GM23338 (cell line): ENCODE data around the gene ARL14. TPM values are rescaled to one million over a fixed set of nuclear protein-coding genes. Genes with fewer than 3 reads are reported as not detected.

ENCODE experiments used
- ATAC-seq: fragments of 200-7000 bp; cut with Tn5 transposase; 3 replicates; pipeline ENCODE4 v1.9.1; 2020
- DNase-seq: peaks from one replicate; pipeline ENCODE4 v3.0.0-alpha.2; 2015; ENCODE audit warnings: low spot score
- H2AFZ ChIP-seq: fragments of 200-600 bp; sonication (generic); 2 replicates; pipeline ENCODE4 v1.8.0; 2016; ENCODE audit warnings: antibody characterized with exemption, mild to moderate bottlenecking, moderate library complexity
- H3F3A ChIP-seq: fragments of 200-600 bp; sonication (generic); replicated peaks from 2 replicates; pipeline ENCODE4 v1.8.0; 2017; ENCODE audit warnings: antibody characterized with exemption, mixed run types, low read depth
- H3K27ac ChIP-seq: fragments of 200-600 bp; sonication (generic); 2 replicates; pipeline ENCODE4 v1.6.1; 2016; ENCODE audit warnings: low read depth
- H3K27me3 ChIP-seq: fragments of 200-600 bp; sonication (generic); 2 replicates; pipeline ENCODE4 v1.8.0; 2016; ENCODE audit warnings: mild to moderate bottlenecking, mixed run types, moderate library complexity; ENCODE audit not compliant: insufficient read depth
- H3K36me3 ChIP-seq: fragments of 200-600 bp; sonication (generic); 2 replicates; pipeline ENCODE4 v1.8.0; 2016; ENCODE audit warnings: mild to moderate bottlenecking; ENCODE audit not compliant: insufficient read depth
- H3K4me1 ChIP-seq: fragments of 200-600 bp; sonication (generic); 2 replicates; pipeline ENCODE4 v1.8.0; 2016; ENCODE audit warnings: mild to moderate bottlenecking, moderate library complexity; ENCODE audit not compliant: insufficient read depth
- H3K4me2 ChIP-seq: fragments of 200-600 bp; sonication (generic); 2 replicates; pipeline ENCODE4 v1.7.1; 2017; ENCODE audit warnings: mixed run types
- H3K4me3 ChIP-seq: fragments of 200-600 bp; sonication (generic); 2 replicates; pipeline ENCODE4 v1.6.1; 2016; ENCODE audit warnings: mixed run types
- H3K79me2 ChIP-seq: fragments of 200-600 bp; sonication (generic); replicated peaks from 2 replicates; pipeline ENCODE4 v1.8.0; 2017; ENCODE audit warnings: mild to moderate bottlenecking; ENCODE audit not compliant: insufficient read depth
- H3K9me2 ChIP-seq: fragments of 200-600 bp; sonication (generic); 2 replicates; pipeline ENCODE4 v1.8.0; 2017; ENCODE audit not compliant: insufficient read depth
- H4K20me1 ChIP-seq: fragments of 200-600 bp; sonication (generic); replicated peaks from 2 replicates; pipeline ENCODE4 v1.8.0; 2017; ENCODE audit warnings: mild to moderate bottlenecking; ENCODE audit not compliant: insufficient read depth
- H3K27ac Mint-ChIP-seq: 2 replicates; pipeline ENCODE4 v1.8.0; 2020; ENCODE audit warnings: inconsistent platforms, mild to moderate bottlenecking, moderate library complexity, mixed read lengths
- H3K27me3 Mint-ChIP-seq: 3 replicates; pipeline ENCODE4 v1.8.0; 2022; ENCODE audit warnings: low read depth, mild to moderate bottlenecking, moderate library complexity, mixed read lengths, inconsistent platforms; ENCODE audit not compliant: insufficient read depth, poor library complexity
- H3K36me3 Mint-ChIP-seq: 3 replicates; pipeline ENCODE4 v1.8.0; 2021; ENCODE audit warnings: low read depth, mild to moderate bottlenecking, inconsistent platforms, moderate library complexity, mixed read lengths
- H3K4me1 Mint-ChIP-seq: 3 replicates; pipeline ENCODE4 v1.8.0; 2020; ENCODE audit warnings: mild to moderate bottlenecking, inconsistent platforms, mixed read lengths
- H3K4me3 Mint-ChIP-seq: 3 replicates; pipeline ENCODE4 v1.8.0; 2021; ENCODE audit warnings: moderate library complexity, mild to moderate bottlenecking, inconsistent platforms, mixed read lengths
- H3K9me3 Mint-ChIP-seq: 3 replicates; pipeline ENCODE4 v1.8.0; 2020; ENCODE audit warnings: moderate library complexity, mild to moderate bottlenecking, inconsistent platforms, mixed read lengths
- CREB1 ChIP-seq: fragments of 250-450 bp; sonication (Bioruptor Pico); IDR thresholded peaks from 2 replicates; pipeline ENCODE4 v1.5.0; 2020; ENCODE audit warnings: low read depth, mild to moderate bottlenecking, moderate library complexity
- EZH2 ChIP-seq: fragments of 200-600 bp; sonication (generic); IDR thresholded peaks from one replicate; pipeline ENCODE4 v1.8.0; 2017; ENCODE audit warnings: antibody characterized with exemption, mild to moderate bottlenecking, low read depth; ENCODE audit not compliant: unreplicated experiment
- EZH2phosphoT487 ChIP-seq: fragments of 200-600 bp; sonication (generic); IDR thresholded peaks from one replicate; pipeline ENCODE4 v1.8.1; 2018; ENCODE audit warnings: antibody characterized with exemption; ENCODE audit not compliant: unreplicated experiment
- JUNB ChIP-seq: IDR thresholded peaks from one replicate; pipeline ENCODE4 v1.6.1; 2016; ENCODE audit warnings: antibody characterized with exemption; ENCODE audit not compliant: unreplicated experiment
- NANOG ChIP-seq: IDR thresholded peaks from 2 replicates; pipeline ENCODE4 v1.6.1; 2016; ENCODE audit warnings: antibody characterized with exemption, borderline replicate concordance
- POLR2AphosphoS5 ChIP-seq: IDR thresholded peaks from 2 replicates; pipeline ENCODE4 v1.6.1; 2016; ENCODE audit warnings: antibody characterized with exemption, low read depth
- STAT1 ChIP-seq: IDR thresholded peaks from one replicate; pipeline ENCODE4 v1.6.1; 2016; ENCODE audit warnings: antibody characterized with exemption; ENCODE audit not compliant: unreplicated experiment
- ZNF114 ChIP-seq: fragments of 250-450 bp; sonication (Bioruptor Pico); IDR thresholded peaks from 2 replicates; pipeline ENCODE4 v1.5.0; 2020; ENCODE audit warnings: mild to moderate bottlenecking, moderate library complexity
- ZNF331 ChIP-seq: fragments of 250-450 bp; sonication (Bioruptor Pico); IDR thresholded peaks from 2 replicates; pipeline ENCODE4 v1.5.0; 2020; ENCODE audit warnings: low read depth, mild to moderate bottlenecking, moderate library complexity
- polyA plus RNA-seq: library from polyadenylated mRNA; unstranded; fragments of >200 nt; fragmentation: Nextera tagmentation; extraction: Ambion mirVana; gene quantifications from 2 replicates; pipeline ENCODE4 v1.2.1, GENCODE V29; 2016
- total RNA-seq: library from RNA; depleted of rRNA; stranded (reverse); fragments of >200 nt; shearing (Covaris generic); gene quantifications from 2 replicates; pipeline ENCODE4 v1.2.3, GENCODE V29; 2014
- TF ChIP-seq, protein P1 (sequence below), 2 experiments: fragments of 200-600 bp in 1 of 2; sonication (generic) in 1 of 2; conservative IDR thresholded peaks; 2 replicates each; pipeline versions ENCODE4 v1.5.1 to v1.6.1; 2016 to 2017; ENCODE audit warnings: antibody characterized with exemption in 2 of 2, low read depth in 2 of 2, mild to moderate bottlenecking in 2 of 2, moderate library complexity in 1 of 2
- TF ChIP-seq, protein P2 (sequence below): IDR thresholded peaks from 2 replicates; pipeline ENCODE4 v1.6.1; 2016; ENCODE audit warnings: antibody characterized with exemption
- TF ChIP-seq, protein P3 (sequence below): IDR thresholded peaks from one replicate; pipeline ENCODE4 v1.6.1; 2018; ENCODE audit warnings: antibody characterized with exemption; ENCODE audit not compliant: unreplicated experiment
- TF ChIP-seq, protein P4 (sequence below): fragments of 250-450 bp; sonication (Bioruptor Pico); IDR thresholded peaks from 2 replicates; pipeline ENCODE4 v1.5.0; 2020; ENCODE audit warnings: mild to moderate bottlenecking, moderate library complexity

The ARL14 gene
- total and polyA plus RNA-seq, 2 experiments from 2014 or later: not detected

DNA sequence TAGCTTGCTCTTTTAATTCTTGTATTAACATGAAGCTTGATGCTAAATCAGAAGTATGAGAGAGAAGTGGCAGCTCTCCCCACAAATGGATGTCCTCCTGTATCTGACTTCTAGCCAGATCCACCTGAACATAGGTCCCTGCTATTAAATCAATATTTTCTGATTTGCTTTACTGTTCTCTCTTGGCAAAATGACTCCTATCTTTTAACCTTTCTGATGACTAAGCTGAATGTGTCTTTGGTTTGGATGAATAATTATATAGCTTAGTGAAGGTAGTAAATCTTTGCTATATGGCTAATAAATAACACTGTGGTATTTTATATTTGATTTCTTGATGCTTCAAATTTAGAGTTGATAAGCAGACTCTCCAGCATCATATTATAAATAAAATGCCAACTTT, 28.3 kb upstream of the ARL14 start:
- H3K9me3 Mint-ChIP-seq: peaks cover 6% of the 10 kb centered on the region
- ATAC-seq (no peak), DNase-seq (no peak)
- Histone ChIP-seq H2AFZ (no peak overlapping the region), H3K4me2 (no peak overlapping the region), H3K4me3 (no peak overlapping the region), H3K27me3 (no peaks in the 10 kb centered on the region), H3K4me1 (no peaks in the 10 kb centered on the region), H3K27ac (no peak overlapping the region), H3K79me2 (no peaks in the 10 kb centered on the region), H3F3A (no peaks in the 10 kb centered on the region), H3K36me3 (no peaks in the 10 kb centered on the region), H3K9me2 (no peaks in the 10 kb centered on the region), H4K20me1 (no peaks in the 10 kb centered on the region)
- H3K4me3 Mint-ChIP-seq: no peak overlapping the region
- H3K36me3 Mint-ChIP-seq: peaks cover 5% of the 10 kb centered on the region; the same call in 1 of the 3 replicates
- H3K27me3 Mint-ChIP-seq: peaks cover 3% of the 10 kb centered on the region
- H3K27ac Mint-ChIP-seq: no peak overlapping the region
- TF ChIP-seq EZH2 (no peak), CREB1 (CRISPR knock-in tag) (no peak), POLR2AphosphoS5 (no peak), ZNF114 (CRISPR knock-in tag) (no peak), ZNF331 (CRISPR knock-in tag) (no peak), STAT1 (no peak), NANOG (no peak), JUNB (no peak), EZH2phosphoT487 (no peak)
- TF ChIP-seq, protein P1, sequence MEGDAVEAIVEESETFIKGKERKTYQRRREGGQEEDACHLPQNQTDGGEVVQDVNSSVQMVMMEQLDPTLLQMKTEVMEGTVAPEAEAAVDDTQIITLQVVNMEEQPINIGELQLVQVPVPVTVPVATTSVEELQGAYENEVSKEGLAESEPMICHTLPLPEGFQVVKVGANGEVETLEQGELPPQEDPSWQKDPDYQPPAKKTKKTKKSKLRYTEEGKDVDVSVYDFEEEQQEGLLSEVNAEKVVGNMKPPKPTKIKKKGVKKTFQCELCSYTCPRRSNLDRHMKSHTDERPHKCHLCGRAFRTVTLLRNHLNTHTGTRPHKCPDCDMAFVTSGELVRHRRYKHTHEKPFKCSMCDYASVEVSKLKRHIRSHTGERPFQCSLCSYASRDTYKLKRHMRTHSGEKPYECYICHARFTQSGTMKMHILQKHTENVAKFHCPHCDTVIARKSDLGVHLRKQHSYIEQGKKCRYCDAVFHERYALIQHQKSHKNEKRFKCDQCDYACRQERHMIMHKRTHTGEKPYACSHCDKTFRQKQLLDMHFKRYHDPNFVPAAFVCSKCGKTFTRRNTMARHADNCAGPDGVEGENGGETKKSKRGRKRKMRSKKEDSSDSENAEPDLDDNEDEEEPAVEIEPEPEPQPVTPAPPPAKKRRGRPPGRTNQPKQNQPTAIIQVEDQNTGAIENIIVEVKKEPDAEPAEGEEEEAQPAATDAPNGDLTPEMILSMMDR (conservative IDR thresholded peaks at IDR 0.05; ENCODE audit: low read depth in 2 of 2): no peak
- TF ChIP-seq, protein P2, sequence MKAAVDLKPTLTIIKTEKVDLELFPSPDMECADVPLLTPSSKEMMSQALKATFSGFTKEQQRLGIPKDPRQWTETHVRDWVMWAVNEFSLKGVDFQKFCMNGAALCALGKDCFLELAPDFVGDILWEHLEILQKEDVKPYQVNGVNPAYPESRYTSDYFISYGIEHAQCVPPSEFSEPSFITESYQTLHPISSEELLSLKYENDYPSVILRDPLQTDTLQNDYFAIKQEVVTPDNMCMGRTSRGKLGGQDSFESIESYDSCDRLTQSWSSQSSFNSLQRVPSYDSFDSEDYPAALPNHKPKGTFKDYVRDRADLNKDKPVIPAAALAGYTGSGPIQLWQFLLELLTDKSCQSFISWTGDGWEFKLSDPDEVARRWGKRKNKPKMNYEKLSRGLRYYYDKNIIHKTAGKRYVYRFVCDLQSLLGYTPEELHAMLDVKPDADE: no peak
- TF ChIP-seq, protein P3, sequence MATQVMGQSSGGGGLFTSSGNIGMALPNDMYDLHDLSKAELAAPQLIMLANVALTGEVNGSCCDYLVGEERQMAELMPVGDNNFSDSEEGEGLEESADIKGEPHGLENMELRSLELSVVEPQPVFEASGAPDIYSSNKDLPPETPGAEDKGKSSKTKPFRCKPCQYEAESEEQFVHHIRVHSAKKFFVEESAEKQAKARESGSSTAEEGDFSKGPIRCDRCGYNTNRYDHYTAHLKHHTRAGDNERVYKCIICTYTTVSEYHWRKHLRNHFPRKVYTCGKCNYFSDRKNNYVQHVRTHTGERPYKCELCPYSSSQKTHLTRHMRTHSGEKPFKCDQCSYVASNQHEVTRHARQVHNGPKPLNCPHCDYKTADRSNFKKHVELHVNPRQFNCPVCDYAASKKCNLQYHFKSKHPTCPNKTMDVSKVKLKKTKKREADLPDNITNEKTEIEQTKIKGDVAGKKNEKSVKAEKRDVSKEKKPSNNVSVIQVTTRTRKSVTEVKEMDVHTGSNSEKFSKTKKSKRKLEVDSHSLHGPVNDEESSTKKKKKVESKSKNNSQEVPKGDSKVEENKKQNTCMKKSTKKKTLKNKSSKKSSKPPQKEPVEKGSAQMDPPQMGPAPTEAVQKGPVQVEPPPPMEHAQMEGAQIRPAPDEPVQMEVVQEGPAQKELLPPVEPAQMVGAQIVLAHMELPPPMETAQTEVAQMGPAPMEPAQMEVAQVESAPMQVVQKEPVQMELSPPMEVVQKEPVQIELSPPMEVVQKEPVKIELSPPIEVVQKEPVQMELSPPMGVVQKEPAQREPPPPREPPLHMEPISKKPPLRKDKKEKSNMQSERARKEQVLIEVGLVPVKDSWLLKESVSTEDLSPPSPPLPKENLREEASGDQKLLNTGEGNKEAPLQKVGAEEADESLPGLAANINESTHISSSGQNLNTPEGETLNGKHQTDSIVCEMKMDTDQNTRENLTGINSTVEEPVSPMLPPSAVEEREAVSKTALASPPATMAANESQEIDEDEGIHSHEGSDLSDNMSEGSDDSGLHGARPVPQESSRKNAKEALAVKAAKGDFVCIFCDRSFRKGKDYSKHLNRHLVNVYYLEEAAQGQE: no peak
- TF ChIP-seq, protein P4, sequence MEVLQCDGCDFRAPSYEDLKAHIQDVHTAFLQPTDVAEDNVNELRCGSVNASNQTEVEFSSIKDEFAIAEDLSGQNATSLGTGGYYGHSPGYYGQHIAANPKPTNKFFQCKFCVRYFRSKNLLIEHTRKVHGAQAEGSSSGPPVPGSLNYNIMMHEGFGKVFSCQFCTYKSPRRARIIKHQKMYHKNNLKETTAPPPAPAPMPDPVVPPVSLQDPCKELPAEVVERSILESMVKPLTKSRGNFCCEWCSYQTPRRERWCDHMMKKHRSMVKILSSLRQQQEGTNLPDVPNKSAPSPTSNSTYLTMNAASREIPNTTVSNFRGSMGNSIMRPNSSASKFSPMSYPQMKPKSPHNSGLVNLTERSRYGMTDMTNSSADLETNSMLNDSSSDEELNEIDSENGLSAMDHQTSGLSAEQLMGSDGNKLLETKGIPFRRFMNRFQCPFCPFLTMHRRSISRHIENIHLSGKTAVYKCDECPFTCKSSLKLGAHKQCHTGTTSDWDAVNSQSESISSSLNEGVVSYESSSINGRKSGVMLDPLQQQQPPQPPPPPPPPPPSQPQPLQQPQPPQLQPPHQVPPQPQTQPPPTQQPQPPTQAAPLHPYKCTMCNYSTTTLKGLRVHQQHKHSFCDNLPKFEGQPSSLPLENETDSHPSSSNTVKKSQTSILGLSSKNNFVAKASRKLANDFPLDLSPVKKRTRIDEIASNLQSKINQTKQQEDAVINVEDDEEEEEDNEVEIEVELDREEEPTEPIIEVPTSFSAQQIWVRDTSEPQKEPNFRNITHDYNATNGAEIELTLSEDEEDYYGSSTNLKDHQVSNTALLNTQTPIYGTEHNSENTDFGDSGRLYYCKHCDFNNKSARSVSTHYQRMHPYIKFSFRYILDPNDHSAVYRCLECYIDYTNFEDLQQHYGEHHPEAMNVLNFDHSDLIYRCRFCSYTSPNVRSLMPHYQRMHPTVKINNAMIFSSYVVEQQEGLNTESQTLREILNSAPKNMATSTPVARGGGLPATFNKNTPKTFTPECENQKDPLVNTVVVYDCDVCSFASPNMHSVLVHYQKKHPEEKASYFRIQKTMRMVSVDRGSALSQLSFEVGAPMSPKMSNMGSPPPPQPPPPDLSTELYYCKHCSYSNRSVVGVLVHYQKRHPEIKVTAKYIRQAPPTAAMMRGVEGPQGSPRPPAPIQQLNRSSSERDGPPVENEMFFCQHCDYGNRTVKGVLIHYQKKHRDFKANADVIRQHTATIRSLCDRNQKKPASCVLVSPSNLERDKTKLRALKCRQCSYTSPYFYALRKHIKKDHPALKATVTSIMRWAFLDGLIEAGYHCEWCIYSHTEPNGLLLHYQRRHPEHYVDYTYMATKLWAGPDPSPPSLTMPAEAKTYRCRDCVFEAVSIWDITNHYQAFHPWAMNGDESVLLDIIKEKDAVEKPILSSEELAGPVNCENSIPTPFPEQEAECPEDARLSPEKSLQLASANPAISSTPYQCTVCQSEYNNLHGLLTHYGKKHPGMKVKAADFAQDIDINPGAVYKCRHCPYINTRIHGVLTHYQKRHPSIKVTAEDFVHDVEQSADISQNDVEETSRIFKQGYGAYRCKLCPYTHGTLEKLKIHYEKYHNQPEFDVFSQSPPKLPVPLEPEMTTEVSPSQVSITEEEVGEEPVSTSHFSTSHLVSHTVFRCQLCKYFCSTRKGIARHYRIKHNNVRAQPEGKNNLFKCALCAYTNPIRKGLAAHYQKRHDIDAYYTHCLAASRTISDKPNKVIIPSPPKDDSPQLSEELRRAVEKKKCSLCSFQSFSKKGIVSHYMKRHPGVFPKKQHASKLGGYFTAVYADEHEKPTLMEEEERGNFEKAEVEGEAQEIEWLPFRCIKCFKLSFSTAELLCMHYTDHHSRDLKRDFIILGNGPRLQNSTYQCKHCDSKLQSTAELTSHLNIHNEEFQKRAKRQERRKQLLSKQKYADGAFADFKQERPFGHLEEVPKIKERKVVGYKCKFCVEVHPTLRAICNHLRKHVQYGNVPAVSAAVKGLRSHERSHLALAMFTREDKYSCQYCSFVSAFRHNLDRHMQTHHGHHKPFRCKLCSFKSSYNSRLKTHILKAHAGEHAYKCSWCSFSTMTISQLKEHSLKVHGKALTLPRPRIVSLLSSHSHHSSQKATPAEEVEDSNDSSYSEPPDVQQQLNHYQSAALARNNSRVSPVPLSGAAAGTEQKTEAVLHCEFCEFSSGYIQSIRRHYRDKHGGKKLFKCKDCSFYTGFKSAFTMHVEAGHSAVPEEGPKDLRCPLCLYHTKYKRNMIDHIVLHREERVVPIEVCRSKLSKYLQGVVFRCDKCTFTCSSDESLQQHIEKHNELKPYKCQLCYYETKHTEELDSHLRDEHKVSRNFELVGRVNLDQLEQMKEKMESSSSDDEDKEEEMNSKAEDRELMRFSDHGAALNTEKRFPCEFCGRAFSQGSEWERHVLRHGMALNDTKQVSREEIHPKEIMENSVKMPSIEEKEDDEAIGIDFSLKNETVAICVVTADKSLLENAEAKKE (CRISPR knock-in tag): no peak
- no peaks in the 10 kb centered on the region for H3K4me1 Mint-ChIP-seq
